ENCODE data around the gene GFRA1. TPM values are rescaled to one million over a fixed set of nuclear protein-coding genes. Genes with fewer than 3 reads are reported as not detected.

Gene GFRA1
- total and polyA plus RNA-seq, 2 donors (not counting 3 experiments of a cell fraction or from before 2014, with no cell fraction given) = 0.22 to 0.88 TPM

DNA sequence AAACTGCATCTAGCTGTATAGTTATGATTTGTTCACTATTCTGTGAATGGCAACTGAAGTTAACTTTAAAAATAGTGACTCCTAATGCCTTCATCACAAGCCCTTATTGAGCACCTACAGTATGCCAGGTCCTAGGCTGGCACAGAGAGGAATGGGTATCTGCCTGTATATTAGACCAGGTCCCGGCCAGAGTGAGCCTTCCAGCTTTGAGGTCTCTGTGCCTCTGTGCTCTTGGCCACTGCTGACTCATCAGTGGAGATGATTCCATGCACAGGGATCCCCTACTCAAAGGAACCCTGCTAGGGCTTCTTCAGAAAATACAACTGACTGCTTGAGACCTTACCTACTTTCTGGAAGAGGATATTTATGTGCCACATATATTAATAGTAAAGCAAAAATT lies 118.4 kb downstream of the GFRA1 start:
- Histone ChIP-seq H3K4me3 (replicated peaks in 1 of 3; ENCODE audit: insufficient read depth in 1 of 3, low read depth in 1 of 3, low read length in 3 of 3) (no peak overlapping the region), H3K36me3 (ENCODE audit: control insufficient read depth in 2 of 2, extremely low read depth in 1 of 2, insufficient read depth in 2 of 2, low read length in 2 of 2) (no peaks in the 10 kb centered on the region), H3K79me2 (ENCODE audit: control insufficient read depth, insufficient read depth, low read length) (no peaks in the 10 kb centered on the region), H3K9me3 (replicated peaks; ENCODE audit: control insufficient read depth, insufficient read depth, low read length) (peaks cover 4% of the 10 kb centered on the region), H3K27me3 (ENCODE audit: control insufficient read depth in 2 of 2, insufficient read depth in 2 of 2, low read length in 2 of 2) (no peaks in the 10 kb centered on the region), H3K4me1 (ENCODE audit: control insufficient read depth, extremely low read depth, insufficient read depth, low read length) (no peaks in the 10 kb centered on the region), H3K9ac (replicated peaks; ENCODE audit: extremely low read depth, insufficient read depth, low read length) (no peak overlapping the region), H4K20me1 (replicated peaks; ENCODE audit: control insufficient read depth, extremely low read depth, insufficient read depth, low read length) (no peaks in the 10 kb centered on the region), H3K4me2 (ENCODE audit: insufficient read depth, low read length) (no peak overlapping the region), H3K9me1 (replicated peaks; ENCODE audit: control insufficient read depth, extremely low read depth, insufficient read depth, low read length) (no peaks in the 10 kb centered on the region), H2AFZ (ENCODE audit: low read depth, low read length) (no peak overlapping the region), H3K27ac (ENCODE audit: insufficient read depth, low read depth, low read length) (no peak overlapping the region)
- DNase-seq (ENCODE audit: low read depth, low spot score) = no peak
- intact Hi-C loops (cut with micrococcal nuclease) = no loop called here
- ChIA-PET POLR2A (no interaction called here), CTCF (no interaction called here)
- TF ChIP-seq, protein P1, sequence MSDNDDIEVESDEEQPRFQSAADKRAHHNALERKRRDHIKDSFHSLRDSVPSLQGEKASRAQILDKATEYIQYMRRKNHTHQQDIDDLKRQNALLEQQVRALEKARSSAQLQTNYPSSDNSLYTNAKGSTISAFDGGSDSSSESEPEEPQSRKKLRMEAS (IDR thresholded peaks at IDR 0.05; ENCODE audit: insufficient read depth, insufficient read length) = no peak
- TF ChIP-seq FOS (IDR thresholded peaks at IDR 0.05; ENCODE audit: borderline replicate concordance, insufficient read depth, low read length) (no peak), POLR2A (IDR thresholded peaks at IDR 0.05; ENCODE audit: low read depth, low read length) (no peak), MYC (IDR thresholded peaks at IDR 0.05; ENCODE audit: low read depth, low read length) (no peak), JUN (IDR thresholded peaks at IDR 0.05; ENCODE audit: borderline replicate concordance, insufficient read depth, insufficient read length, low read depth) (no peak), GATA2 (IDR thresholded peaks at IDR 0.05; ENCODE audit: insufficient read depth, insufficient read length, low read depth, low read length) (no peak), POLR2AphosphoS5 (IDR thresholded peaks at IDR 0.05; ENCODE audit: insufficient read depth, low read depth, low read length) (no peak), EZH2 (IDR thresholded peaks at IDR 0.05; ENCODE audit: borderline replicate concordance, low read depth, low read length, severe bottlenecking) (no peak)
- TF ChIP-seq, protein P2, sequence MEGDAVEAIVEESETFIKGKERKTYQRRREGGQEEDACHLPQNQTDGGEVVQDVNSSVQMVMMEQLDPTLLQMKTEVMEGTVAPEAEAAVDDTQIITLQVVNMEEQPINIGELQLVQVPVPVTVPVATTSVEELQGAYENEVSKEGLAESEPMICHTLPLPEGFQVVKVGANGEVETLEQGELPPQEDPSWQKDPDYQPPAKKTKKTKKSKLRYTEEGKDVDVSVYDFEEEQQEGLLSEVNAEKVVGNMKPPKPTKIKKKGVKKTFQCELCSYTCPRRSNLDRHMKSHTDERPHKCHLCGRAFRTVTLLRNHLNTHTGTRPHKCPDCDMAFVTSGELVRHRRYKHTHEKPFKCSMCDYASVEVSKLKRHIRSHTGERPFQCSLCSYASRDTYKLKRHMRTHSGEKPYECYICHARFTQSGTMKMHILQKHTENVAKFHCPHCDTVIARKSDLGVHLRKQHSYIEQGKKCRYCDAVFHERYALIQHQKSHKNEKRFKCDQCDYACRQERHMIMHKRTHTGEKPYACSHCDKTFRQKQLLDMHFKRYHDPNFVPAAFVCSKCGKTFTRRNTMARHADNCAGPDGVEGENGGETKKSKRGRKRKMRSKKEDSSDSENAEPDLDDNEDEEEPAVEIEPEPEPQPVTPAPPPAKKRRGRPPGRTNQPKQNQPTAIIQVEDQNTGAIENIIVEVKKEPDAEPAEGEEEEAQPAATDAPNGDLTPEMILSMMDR (IDR thresholded peaks at IDR 0.05; ENCODE audit: extremely low read depth in 1 of 2, insufficient read depth in 1 of 2, low read depth in 1 of 2, low read length in 2 of 2) = no peak
- no peak for FAIRE-seq
- no TSS peak for BruUV-seq (replicated peaks)
- dilution Hi-C loops (cut with MboI; ENCODE audit: extremely low pct_ligation_motif_present, low sequenced_read_pairs) = no loop called here
